Iris pigment epithelial cell (primary cell): ENCODE data around the gene MAN2C1.
A peak's percentile ranks its signal among the peaks of the same experiment; 100 is the strongest.
"Not testable (repeated sequence)": the region's sequence is repeated elsewhere in the genome, so short reads cannot be mapped to it uniquely, and the experiment has no call there.

ENCODE experiments used
- DNase-seq: peaks from one replicate; pipeline ENCODE4 v3.0.0-alpha.2; 2011; ENCODE audit warnings: low read depth

The MAN2C1 gene

GRCh38 chr15:75346796-75347221 is 21.6 kb downstream of the MAN2C1 start, which contains the start of gene NEIL1:
Gene NEIL1, plus strand, starts transcription at chr15:75347039. Its CDS starts 1,867 bp downstream, at chr15:75348906.
- DNase-seq = no peak

- DNase-seq = not testable (repeated sequence)
Measured at GRCh38 chr15:75343953-75344352, 24.5 kb downstream of the MAN2C1 start.

- DNase-seq = no peak
Measured at GRCh38 chr15:75342221-75342620, 26.2 kb downstream of the MAN2C1 start.

DNA sequence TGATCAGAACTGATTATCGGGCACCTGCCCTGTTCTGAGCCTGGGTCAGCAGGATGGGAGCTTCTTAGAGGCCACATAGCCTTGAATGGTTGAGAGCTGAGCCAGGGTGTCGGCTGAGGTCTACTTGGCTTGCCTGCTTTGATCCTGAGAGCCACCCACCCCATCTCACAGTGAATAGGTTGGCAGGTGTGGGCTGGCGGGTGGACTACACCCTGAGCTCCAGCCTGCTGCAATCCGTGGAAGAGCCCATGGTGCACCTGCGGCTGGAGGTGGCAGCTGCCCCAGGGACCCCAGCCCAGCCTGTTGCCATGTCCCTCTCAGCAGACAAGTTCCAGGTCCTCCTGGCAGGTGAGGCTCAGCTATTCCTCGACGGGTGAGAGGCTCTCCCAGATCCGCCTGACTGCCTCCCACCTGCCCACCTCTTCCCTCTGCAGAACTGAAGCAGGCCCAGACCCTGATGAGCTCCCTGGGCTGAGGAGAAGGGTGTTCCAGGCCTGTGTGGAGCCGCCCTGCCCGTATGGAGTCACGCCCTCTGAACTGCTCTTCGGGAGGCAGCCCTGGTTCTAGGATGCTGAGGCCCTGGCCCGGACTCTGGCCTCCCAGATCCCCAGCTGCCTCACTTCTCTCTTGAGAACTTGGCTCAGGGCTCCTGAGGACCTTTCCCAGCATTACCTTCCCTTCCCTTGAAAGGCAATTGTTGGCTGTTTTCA is 28.7 kb downstream of the MAN2C1 start:
- no peak for DNase-seq

DNA sequence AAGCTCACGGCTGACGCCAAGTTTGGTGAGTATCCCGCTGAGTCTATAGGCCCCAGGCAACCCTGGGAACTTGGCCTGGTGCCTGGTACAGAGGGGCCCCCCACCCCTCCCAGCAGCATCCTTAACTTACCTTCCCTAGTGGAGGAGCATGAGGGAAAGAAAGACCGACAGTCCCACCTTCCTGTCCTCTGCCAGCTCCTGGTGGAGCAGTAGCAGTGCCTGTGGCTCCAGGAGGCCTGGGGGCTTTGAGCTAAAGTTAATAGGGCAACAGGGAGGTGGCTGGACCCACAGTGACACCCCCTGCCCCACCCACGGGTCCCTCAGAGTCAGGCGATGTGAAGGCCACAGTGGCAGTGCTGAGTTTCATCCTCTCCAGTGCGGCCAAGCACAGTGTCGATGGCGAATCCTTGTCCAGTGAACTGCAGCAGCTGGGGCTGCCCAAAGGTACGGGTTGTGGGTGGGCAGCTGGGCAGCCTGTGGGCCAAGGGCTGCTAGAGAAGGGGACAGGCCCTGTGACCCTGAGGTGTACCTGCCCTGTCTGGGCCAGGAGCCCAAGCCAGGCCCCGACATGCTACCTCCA is 29.7 kb downstream of the MAN2C1 start:
- no peak for DNase-seq

GRCh38 chr15:75335705-75336355 is 32.6 kb downstream of the MAN2C1 start, which contains the start of gene COMMD4:
Gene COMMD4, plus strand, starts transcription at chr15:75336063. Its CDS starts 27 bp downstream, at chr15:75336090.
- peak; percentile 92 for DNase-seq

- no peak for DNase-seq
Measured at GRCh38 chr15:75335313-75335704, 33.1 kb downstream of the MAN2C1 start.

DNA sequence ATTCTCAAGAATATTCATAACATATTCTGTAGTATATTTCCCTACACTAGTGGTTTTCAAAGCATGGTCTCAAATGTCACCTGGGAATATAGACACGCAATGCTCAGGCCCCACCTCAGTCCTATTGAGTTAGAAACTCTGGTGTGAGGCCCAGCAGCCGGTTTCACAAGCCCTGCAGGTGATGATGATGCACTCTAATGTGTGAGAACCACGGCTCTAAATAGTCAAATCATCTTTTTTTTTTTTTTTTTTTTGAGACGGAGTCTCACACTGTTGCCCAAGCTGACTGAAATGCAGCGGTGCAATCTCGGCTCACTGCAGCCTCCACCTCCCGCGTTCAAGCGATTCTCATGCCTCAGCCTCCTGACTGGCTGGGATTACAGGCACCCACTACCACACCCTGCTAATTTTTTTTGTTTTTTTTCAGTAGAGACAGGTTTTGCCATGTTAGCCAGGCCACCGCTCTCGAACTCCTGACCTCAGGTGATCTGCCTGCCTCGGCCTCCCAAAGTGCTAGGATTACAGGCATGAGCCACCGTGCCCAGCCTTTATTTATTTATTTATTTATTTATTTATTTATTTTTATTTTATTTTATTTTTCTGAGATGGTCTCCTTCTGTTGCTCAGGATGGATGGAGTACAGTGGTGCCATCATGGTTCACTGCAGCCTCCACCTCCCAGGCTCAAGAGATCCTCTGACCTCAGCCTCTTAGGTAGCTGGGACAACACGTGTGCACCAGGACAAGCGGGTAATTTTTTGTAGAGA is 34.6 kb downstream of the MAN2C1 start:
- not testable (repeated sequence) for DNase-seq

DNA sequence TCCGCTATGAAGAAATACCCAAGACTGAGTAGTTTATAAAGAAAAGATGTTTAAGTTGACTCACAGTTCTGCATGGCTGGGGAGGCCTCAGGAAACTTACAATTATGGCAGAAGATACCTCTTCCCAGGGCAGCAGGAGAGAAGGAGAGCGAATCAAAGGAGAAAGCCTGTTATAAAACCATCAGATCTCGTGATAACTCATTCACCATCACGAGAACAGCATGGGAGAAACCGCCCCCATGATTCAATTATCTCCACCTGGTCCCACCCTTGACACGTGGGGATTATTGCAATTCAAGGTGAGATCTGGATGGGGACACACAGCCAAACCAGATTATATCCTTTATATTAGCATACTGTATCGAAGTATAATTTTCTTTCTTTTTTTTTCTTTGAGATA is 36.3 kb downstream of the MAN2C1 start:
- not testable (repeated sequence) for DNase-seq

GRCh38 chr15:75329571-75329970 is 38.8 kb downstream of the MAN2C1 start:
- no peak for DNase-seq

GRCh38 chr15:75328493-75329314 is 39.7 kb downstream of the MAN2C1 start:
- no peak for DNase-seq

GRCh38 chr15:75327491-75327890 is 40.9 kb downstream of the MAN2C1 start:
- no peak for DNase-seq

- DNase-seq = no peak
Measured at GRCh38 chr15:75327005-75327404, 41.4 kb downstream of the MAN2C1 start.

DNA sequence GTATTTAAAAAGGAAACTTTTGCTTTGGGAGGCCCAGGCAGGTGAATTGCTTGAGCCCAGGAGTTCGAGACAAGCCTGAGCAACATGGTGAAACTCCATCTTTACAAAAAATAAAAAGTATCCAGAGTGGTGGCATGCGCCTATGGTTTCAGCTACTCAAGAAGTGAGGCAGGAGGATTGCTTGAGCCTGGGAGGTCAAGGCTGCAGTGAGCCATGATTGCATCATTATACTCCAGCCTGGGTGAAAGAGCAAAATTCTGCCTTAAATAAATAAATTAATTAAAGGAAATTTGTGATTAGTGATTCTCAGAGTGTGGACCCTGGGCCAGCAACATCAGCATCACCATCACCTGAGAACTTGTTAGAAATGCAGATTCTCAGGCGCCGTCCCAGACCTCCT is 42.5 kb downstream of the MAN2C1 start:
- no peak for DNase-seq

- DNase-seq = no peak
Measured at GRCh38 chr15:75321711-75322110, 46.7 kb downstream of the MAN2C1 start.

- DNase-seq = peak; percentile 28
Measured at GRCh38 chr15:75319231-75319897, 49.0 kb downstream of the MAN2C1 start.

DNA sequence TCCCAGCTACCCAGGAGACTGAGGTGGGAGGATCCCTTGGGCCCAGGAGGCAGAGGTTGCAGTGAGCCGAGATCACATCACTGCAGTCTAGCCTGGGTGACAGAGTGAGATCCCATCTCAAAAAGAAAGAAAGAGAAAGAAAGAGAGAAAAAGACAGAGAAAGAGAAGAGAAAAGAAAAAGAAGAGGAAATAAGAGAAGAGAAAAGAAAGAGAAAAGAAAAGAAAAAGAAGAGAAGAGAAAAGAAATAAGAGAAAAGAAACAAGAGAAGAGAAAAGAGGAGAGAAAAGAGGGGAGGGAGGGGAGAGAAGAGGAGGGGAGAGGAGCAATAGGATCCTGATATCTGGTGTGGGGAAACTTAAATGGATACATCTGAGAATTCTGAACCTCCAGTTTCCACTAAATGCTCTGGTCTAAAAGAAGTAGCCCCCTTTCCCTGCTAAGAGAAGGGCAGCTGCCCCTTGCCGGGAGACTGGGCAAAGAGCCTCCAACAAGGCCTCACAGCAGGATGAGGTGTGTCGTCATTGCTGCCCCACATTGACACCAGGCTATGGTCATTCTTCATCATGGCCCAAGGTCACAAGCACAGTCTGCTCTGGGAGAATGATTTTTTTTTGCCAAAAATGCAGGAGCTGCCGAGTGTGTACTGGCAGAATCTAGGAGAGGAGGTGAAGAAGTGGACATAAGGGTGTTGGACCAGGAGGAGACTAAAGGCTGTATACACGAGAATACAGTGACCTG is 53.7 kb downstream of the MAN2C1 start:
- no peak for DNase-seq

GRCh38 chr15:75313116-75313845 is 55.1 kb downstream of the MAN2C1 start:
- no peak for DNase-seq

DNA sequence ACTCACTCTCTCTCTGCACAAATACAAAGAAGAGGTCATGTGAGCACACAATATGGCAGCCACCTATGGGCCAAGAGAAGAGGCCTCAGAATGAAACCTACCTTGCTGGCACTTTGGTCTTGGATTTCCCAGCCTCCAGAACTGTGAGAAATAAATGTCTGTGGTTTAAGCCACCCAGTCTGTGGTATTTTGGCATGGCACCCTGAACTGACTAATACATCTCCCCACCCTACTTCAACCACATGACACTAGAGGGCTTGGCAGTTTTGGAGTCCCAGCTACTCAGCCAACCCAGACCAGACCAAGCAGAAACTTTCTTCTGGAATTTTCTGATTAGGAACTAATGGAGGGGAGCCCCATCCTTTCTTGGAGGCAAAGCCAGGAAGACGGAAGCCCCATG is 55.9 kb downstream of the MAN2C1 start:
- DNase-seq = peak; percentile 22
